Stimulated activated CD4-positive, alpha-beta T cell treated with anti-CD3 and anti-CD28 coated beads, Interleukin-4, amount 100 ng/mL, for 1 hour (primary cell): ENCODE data around the gene UNC13A.

ENCODE experiments used
- DNase-seq: peaks from one replicate; pipeline ENCODE4 v3.0.0-alpha.2; 2020

The UNC13A gene

DNA sequence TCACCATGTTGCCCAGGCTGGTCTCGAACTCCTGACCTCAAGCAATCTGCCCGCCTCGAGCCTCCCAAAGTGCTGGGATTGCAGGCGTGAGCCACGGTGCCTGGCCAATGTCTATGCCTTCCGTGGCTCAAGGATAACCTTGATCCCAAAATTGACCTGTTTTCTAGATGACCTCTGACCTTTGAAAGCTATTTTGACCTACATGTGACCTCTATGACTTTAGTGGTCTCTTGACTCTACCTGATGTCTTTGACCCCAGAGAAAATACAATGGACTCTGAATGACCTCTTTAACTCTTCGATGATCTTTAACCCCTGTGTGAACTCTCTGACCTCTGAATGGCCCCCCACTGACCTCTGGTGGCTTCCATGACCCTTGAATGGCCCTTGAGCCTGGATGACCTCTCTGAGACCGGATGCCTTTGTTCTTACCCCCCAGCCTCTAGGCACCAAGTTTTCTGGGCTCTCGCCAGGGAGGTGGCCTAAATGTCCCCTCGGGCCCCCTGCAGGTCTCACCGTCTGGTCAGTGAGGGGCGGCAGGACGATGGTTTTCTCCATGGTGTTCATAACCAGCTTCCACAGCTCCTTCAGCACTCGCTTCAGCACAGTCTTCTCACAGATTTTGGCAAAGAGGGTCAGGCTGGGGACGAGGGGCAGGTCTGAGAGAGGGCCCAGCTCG lies 63.7 kb downstream of the UNC13A start:
- DNase-seq = no peak

DNA sequence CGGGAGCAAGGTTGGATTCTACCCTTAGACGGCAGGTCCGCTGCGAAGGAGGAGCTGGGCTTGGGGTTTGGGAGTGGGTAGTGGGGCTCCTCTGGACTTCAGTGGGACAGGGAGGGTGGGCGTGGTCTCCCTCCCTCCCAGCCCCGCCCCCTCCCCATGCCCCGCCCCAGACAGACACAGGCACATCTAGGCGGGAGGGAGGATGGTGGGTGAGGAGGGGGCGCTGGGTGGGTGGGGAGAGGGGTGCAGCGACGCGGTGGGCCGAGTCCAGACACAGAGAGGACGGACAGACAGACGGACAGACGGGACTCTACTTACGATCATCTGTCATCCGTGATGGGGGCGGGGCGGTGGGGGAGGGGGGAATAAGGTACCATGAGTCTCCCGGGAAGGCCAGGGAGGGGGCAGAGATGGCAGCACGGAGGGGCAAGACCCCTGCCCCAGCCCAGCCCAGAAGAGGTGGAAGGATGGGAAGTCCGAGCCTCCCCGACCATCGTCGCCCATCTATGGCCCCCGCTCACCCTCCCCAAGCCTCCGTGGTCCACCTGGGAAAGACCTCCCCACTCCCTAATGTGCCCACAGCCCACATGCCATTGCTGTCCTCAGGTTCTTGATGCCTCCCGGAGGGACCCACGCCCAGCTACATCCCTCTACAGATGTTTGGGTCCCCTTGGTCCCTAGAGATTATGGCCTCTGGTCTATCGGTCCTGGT lies 64.8 kb downstream of the UNC13A start:
- no peak for DNase-seq

GRCh38 chr19:17620696-17621095 lies 67.5 kb downstream of the UNC13A start:
- DNase-seq = no peak

DNA sequence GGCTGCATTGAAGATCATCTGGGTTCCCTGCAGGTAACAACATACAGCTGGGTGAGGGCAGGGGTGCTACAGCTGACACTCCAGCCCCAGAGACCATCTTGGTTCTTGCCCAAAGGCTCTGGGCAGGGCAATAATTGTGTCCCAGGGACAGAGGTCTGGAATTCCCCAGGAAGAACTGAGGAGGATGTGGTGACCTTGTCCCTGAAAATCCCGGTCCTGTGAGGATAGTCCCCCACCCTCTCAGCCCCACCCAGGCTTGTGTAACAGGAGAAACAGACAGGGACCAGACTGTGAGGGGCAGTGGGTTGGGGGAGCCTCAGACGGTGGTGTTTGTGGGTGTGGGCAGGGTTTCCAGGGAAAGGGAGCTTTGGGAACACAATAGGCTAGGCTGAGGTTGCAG lies 69.2 kb downstream of the UNC13A start:
- DNase-seq = no peak

DNA sequence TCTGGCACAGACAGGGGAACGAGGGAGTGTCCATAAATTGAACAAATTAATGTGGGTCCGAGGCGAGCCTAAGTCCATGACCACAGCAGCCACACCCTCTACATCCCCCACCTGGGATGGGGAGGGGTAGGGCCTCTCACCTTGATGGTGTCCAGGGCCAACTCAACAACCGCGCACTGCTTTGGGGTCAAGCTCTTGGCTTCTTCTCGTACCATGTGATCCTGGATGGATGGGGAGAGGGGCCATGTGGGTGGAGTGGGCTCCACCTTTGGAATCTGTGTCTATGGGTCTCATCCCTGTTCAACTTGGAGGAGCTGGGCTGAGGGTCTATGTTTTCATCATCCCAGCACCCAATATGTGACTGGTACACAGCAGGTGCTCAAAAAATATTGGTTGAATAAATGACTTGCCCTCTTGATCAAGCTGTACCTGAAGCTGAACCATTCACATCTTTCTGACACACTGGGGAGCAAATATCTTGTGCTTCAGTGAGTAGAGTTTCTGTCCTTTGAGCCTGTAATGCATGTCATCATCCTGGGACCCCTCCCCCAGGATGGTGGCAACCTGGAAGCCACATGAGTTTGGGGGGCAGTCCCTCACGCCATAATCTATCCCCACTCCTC lies 69.8 kb downstream of the UNC13A start:
- DNase-seq = no peak

GRCh38 chr19:17617807-17618192 lies 70.4 kb downstream of the UNC13A start:
- DNase-seq = no peak

GRCh38 chr19:17616961-17617806 lies 71.0 kb downstream of the UNC13A start:
- no peak for DNase-seq

DNA sequence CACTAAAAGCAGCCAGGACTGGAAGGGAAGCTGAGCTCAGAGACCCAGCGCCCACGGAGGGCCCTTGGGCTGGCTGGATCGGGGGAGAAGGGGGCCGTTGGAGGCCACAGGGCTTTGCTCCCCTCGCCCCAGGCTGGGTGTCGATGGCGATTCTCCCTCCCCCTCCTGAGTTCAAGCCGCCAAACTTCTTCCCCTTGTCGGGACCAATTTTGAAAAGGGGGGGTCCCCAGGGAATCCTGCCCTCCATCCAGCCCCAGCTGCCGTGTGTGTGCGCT lies 71.5 kb downstream of the UNC13A start:
- no peak for DNase-seq

- no peak for DNase-seq
Observed at GRCh38 chr19:17615889-17616685, 72.1 kb downstream of the UNC13A start.

DNA sequence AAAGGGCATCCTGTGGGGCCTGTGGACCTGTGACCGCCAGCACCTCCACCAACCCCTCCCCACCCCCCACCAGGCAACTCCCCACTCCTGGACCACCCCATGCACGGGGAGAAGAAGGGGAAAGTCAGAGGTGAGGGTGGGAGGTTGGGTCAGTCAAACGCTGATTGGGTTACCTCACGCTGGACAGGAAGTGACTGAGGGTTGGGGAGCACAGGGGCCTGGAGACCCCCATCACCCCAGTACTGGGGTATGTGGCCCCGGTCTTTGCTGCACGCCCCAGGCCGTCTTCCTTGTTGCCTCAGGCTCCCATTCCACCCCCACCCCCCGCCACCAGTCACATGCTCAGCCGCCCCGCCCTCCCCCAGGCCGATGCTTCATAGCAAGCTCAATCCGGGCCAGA lies 73.7 kb downstream of the UNC13A start:
- DNase-seq = no peak

DNA sequence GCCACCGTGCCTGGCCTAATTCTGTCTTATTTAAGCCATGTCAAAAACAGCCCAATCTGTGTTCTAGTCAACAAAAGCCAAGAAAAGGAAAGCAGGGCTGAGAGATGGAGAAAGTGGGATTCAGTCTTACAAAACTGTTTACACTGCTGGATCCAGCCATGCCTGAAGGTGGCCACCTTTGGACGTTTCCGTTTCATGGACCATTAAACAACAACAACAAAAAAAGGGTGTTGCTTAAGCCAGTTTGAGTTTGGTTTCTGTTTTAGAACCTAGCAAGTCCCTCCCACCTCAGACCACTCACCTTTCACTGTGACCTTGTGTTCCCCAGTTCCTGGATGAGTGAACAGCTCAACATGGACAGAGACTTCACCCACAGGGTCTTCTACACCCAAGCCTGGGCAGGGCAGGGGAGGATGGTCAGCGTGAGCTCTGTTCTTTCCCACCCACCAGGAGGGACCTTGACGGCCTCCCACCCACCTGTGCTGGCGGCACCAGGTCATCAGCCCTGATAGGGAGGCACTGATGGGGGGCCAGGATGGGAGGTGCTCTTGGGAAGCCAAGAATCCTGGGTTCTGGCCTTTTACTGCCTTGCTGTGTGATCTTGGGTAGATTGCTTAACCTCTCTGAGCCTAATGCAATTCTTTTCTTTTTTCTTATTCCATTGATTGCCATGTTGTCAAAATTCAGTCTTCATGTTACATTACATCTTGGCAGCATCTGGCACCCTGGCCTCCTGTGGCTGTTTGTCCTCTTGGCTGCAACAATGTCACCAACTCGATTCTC lies 76.5 kb downstream of the UNC13A start:
- no peak for DNase-seq

DNA sequence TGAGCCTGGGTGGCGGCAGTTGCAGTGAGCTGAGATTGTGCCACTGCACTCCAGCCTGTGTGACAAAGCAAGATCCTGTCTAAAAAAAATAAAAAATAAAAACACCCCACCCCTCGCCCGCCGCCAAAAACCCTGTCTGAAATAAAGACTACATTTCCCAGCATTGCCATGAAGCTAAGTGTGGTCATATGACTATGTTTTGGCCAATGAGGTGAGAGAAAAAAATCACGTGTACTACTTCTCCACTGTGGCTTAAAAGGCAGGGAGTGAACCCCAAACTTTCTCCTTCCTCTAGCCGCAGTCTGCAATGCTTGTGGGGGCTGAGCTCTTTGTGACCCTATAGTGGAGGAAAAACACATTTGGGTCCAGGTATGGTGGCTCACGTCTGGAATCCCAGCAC lies 77.8 kb downstream of the UNC13A start:
- DNase-seq = no peak

DNA sequence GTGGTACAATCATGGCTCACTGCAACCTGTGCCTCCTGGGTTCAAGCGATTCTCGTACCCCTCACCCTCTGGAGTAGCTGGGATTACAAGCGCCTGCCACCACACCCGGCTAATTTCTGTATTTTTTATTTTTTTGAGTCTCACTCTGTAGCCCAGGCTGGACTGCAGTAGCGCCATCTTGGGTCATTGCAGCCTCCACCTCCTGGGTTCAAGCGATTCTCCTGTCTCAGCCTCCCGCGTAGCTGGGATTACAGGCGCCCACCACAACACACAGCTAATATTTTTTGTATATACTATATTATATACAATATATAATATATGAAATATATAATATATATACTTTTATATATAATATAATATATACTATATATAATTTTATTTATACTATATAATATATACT lies 80.2 kb downstream of the UNC13A start:
- no peak for DNase-seq

DNA sequence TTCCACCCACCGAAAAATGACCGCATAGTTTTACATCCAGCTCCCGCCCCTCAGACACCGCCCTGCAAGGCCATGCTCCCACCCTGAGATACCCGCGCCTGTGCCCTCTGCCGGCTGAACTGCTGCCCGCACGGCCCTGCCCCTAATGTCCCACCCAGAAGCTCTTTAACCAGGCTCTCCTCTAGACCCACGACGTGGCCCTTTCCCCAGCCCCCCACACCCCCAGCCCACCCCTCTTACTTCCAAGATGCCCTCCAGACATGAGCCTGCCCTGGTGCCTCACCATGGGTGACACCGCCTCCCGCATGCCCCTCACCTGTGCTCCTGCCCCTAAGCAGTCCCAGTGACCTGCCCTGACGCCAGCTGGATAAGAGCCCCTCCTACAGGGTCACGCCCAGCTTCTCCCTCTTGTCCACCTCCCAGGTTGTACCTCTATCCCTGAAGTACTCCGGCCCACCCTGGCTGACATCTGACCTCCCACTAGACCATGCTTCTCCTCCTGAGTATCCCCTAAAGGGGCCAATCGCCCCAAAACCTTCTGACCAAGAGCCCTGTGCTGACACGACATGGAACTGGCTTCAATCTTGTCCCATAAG lies 81.5 kb downstream of the UNC13A start:
- DNase-seq = no peak

DNA sequence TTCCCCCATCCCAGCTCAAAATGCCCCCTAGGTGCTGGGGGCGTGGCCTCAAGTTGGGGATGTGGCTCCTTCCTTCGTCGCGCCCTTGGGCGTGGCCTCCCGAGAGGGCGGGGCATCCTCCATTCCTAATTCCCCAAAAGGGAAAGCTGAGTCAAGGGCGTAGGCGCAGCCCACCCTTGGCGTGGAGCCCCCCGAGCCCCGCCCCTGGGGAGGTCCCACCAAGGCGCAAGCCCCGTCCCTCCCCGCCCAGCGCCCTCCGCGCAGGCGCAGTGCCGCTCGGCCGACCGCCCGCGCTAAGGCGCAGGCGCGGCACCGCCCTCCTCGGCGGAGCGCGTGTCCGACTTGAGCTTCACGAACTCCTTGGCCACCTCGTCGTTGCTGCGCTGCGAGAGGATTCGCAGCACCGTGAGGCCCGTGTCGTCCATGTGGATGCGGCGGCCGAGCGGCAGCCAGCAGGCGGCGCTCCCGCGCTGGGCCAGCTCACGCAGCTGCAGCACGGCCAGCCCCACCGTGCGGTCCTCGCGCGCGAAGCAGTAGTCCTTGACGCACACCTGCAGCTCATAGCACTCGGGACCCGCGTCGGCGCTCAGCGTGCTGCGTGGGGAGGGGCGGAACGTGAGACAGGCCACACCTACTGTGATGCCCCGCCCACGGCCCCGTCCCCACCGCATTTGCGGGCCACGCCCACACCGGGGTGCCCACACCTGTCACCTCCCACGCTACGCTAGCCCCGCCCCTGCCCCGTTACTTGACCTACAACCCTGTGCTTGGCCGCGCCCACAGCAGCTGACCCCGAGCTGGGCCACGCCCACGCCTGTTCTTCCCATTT lies 82.2 kb downstream of the UNC13A start:
- DNase-seq = peak; percentile 83

DNA sequence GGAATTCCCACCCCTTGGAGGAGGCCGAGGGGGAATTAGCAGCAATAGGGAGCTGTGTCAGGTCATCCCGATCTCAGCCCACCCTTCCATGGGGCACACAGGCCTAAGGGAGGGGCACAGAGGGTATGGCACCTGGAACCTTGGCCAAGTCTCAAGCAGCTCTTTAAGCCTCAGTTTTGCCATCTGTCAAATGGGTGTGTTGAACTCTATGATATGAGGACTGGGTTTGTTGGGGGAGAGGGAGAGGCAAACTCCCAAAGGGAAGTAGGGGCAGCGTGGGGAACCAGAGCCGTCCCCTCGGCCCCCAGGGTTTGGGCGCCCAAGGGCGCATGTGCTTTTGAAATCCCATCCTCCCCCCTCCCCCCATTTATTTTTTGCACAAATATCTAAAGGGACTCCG lies 83.0 kb downstream of the UNC13A start:
- DNase-seq = no peak

DNA sequence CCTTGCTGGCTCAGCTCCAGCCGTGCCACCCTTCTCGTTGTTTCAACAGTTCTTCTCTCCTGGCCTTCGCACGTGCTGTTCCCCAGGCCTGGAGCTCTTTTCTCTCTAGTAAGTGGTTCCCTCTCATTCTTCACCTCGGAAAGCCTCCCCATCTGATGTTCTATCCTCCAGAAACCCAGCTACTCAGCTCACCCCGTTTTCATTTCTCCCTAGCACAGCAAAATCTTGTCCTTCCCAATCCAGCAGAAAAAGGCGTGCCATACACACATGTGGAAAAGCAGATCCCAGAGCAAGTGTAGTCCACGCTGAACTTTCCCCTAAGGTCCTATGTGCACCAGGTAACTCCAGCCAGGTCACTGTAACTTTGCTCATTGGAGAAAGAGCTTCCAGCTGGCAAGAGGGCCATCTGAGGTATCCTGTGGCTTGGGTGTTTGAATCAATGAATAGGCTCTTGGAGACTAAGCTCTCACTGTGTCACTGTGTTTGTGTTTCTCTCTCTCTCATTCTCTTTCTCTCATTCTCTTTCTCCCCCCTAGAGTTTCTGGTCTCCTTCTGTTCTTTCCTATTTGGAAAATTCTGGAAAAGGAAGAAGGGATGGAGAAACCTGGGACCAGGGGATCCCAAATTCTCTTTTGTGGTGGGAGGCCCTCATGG lies 83.7 kb downstream of the UNC13A start:
- DNase-seq = no peak

DNA sequence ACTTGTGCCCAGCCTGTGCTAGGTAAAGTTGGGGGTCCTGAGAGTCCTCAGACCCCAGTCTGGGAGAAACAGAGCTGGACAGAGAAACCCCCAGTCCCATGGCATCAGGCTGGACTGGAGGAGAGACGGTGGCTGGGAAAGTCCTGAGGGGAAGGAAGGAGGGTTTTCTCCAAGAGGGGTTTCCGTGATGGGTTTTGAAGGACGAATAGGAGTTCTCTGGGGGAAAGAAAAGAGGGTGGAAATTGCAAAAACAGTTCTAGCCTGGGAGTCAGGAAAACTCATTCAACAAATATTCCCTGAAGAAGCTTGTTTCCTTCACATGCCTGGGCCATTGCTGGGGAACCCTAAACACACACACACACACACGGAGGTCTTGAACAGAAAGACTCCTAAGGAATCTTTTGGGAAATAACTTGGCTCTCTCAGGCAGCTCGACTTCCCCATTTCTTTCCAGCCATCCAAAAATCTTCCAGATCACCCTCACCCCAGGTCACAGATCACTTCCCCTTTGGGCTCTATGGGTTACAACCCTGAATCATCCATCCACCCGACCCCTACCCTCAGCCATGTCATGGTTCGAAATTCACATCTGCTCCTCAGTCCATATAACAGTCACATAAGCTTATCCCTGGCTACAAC lies 85.2 kb downstream of the UNC13A start:
- no peak for DNase-seq

GRCh38 chr19:17602217-17602616 lies 85.9 kb downstream of the UNC13A start:
- DNase-seq = no peak

DNA sequence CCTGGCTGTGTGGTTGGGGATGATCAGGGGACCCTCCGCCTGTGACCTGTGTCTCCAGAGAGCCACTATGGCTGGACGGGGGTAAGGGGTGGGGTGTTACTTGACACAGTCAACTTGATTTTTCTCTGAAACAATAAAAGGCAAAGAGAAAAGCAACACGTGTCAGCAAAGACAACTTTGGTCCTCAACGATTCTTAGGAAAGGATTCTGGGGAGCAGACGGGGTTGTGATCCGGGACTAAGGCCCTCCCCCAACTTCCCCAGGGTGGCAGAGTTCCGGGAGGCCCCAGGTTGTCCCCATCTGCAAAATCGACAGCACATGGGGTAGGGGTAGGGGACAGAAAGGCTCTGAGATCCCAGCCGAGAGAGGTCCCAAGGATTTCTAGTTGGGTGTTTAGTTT lies 86.5 kb downstream of the UNC13A start:
- no peak for DNase-seq
